Activated naive CD8-positive, alpha-beta T cell treated with anti-CD3 and anti-CD28 coated beads, Interleukin-2, amount 50 U/mL, for 16 hours (primary cell): ENCODE data around the gene TRDN.
"Not testable (repeated sequence)": the region's sequence is repeated elsewhere in the genome, so short reads cannot be mapped to it uniquely, and the experiment has no call there.

Experiments used
- DNase-seq: peaks from one replicate; pipeline ENCODE4 v3.0.0-alpha.2; 2020; ENCODE audit warnings: low read depth, low spot score

TRDN gene

DNA sequence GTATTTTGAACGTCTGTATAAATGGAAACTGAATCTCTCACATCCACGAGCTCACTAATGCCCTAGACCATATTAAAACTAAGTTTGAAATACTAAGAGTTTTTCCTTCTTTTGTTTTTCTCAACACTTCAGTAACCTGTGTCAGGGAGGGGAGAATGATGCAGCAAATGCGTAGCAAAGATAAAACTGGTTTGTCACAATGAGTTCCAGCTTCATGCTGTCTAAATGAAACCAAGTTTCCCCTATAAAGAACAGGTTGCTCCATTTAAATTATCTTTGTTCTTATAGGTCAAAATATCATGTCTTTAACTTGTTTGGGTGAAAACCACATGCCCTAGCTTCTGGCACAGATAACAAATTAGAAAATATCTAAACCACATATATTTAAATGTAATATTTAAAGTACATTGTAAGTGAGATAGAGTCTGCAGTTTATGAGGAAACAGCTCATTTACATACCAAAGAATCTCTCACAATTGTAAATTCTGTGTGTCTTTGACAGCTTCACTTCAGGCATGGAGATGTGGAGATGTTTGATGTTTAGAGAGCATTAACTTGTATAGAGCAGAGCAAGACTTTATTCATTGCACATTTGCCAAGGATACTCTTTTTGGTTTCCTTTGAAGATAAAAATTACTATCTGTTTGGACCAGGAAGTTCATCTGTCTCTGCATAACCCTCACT is 7.3 kb downstream of the TRDN start:
- no peak for DNase-seq

DNA sequence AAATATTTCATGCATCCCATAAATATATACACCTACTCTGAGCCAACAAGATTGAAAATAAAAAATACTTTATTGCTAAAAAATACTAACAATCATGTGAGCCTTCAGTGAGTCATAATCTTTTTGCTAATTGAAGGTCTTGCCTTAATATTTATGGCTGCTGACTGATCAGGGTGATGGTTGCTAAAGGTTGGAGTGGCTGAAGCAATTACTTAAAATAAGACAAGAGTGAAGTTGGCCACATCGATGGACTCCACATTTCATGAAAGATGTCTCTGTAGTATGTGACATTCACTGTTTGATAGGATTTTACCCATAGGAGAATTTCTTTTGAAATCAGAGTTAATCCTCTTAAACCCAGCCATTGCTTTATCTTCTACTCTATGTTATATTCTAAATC is 11.1 kb downstream of the TRDN start:
- DNase-seq = no peak

DNA sequence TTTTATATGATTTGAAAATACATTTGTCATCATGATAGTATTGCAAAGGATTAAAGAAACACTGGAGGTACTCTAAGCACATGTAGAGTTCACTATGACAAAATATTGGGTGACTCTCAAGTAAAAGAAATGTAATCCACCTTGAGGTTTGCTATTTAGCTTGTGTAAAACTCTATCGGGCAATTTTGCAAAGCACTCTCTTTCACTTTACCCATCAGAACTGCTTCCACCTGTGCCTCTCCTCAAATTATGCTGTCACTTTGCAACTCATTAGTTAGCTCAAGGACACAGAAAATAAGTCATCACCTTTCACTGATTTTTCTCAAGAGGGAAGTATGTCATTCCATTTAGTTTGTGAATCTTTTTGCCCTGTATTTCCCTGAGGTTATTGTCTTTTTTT is 14.0 kb downstream of the TRDN start:
- no peak for DNase-seq

DNA sequence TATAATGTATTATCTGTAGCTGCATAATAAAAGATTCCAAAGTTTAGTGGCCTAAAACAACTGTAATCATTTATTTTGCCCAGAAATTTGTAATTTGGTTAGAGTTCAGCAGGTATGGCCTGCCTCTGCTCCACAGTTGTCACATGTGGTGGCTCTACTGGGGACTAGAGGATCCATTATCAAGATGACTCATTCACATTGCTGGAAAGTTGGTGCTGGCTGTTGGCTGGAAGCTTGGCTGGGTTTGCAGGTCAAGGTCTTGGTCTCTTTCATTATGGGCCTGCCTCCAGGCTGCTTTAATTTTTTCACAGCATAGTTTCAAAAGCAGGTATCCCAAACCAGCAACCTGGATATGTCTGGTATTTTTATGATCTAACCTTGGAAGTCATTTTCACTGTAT is 17.6 kb downstream of the TRDN start:
- no peak for DNase-seq

DNA sequence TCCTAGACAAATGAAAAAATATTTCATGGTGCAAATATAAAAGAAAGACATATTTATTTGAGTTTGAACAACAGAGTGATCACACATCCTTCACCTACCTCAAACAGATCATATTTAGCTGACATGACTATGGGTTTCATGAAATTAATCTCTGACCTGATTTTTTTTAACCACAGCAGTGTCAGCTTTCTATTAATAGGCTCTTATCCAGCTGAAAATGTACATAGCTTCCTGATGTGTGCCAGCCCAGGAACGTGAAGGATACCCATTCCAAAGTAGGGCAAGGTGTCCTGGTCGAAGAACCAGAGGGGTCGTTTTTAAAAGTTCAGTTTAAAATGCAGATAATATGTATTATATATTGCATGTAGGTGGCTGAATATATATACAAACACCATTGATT is 19.8 kb downstream of the TRDN start:
- no peak for DNase-seq

DNA sequence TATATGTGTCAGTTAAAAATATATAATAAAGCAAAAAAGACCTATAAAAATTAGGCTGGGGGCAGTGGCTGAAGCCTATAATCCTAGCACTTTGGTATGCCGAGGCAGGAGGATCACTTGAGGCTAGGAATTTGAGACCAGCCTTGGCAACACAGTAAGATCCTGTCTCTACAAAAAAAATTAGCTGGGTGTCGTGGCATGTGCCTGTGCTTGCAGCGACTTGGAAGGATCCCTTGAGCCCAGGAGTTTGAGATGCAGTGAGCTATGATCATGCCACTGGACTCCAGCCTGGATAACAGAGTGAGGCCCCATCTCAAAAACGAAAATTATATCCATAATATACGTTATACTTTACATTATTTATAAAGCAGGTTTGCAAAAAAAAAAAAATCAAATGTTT is 20.7 kb downstream of the TRDN start:
- no peak for DNase-seq

DNA sequence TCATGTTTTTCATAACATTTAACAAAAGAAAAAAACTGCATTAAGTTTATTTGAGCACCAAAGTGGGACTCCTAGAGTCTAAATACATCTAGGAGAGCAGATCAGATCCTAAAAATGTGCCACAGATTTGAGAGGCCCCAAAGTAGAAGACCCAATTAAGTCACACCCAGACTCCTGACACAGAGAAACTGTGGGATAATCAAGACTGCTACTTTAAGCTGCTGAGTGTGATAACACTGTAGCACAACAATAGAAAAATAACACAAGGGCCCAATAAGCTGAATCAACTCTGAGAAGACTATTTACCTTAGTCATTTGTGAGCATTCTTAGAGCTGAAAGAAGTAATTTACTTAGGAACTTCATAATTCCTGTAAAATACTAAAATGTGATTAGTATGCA is 26.0 kb downstream of the TRDN start:
- no peak for DNase-seq

DNA sequence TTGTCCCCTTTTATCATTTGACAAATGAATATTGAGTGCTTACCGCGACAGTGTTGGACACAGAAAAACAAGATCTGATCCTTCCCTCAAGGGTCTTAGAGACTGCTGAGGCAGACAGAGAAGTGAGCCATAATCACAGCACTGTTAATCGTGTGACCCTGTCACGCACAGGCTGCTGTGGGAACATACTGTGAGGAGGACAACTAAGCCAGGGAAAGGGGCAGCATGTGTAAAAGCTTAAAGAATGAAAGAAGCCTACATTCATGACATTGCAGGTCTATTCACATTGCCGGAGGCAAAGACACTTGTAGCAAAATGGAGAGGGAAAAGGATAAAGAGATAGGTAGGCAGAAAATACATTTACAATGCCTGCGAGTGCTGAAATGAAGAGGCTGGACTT is 32.7 kb downstream of the TRDN start:
- no peak for DNase-seq

DNA sequence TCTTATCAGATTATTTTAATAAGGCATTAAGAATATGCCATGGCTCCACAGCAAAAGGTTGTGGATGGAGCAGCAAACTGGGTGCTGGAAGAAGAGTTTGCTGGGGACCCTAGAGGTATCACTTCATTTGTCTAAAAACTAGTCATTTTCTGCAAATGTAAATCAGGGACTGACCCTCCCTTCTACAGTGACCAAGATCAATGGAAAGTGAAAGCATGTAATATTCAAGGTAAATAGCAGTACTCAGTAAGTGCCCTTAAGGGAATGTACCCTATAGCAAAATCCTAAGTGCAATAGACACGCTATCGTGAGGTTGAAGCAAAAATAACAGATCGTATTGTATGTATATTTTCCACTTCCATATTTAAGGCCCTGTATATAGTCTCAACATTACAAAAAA is 38.7 kb downstream of the TRDN start:
- no peak for DNase-seq

DNA sequence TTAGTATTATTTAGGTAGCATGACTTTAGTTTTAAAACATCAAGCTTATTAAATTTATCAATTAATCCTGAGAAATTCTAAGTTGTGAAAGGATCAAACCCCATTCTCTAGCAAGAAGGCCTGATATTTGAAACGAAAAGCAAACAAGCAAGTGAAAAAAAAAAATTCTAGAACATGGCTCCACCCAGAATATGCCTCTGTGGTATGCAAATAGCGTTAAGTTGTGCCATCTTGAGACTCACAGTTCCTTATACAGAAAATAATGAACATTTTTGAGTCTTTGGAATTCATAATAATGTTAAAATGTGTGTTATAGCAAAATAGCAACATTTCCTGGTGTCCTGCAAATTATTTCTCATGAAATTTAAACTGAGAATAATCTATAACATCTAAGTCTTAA is 42.0 kb downstream of the TRDN start:
- no peak for DNase-seq

DNA sequence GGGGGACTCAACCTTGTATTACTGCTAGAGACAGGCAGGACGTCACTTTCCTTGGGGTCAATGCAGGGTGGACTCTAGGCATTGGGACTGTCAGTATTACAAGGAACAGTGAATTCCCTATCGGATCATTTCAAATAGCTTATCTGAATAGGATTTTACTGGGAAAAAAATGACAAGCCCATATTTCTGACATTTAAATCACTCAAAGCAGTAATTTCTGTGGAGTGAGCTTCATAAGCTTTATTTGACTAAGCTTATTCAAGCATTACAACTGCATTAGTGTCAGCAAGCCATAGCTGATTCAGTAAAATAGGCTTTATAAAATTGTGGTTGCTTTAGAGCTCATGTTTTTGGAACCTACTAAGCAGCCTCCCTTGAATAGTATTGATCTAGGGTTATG is 44.3 kb downstream of the TRDN start:
- no peak for DNase-seq

DNA sequence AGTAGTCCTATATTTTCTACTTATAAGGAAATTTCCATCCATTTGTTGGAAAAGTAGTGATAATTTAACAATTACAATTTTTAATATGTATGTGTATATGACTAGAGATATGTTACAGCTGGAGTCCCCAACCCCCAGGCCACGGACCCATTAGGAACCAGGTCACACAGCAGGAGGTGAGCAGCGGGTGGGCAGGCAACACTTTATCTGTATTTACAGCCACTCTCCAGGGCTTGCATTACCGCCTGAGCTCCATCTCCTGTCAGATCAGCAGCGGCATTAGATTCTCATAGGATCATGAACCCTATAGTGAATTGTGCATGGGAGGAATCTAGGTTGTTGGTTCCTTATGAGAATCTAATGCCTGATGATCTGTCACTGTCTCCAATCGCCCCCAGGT is 46.8 kb downstream of the TRDN start:
- DNase-seq = no peak

DNA sequence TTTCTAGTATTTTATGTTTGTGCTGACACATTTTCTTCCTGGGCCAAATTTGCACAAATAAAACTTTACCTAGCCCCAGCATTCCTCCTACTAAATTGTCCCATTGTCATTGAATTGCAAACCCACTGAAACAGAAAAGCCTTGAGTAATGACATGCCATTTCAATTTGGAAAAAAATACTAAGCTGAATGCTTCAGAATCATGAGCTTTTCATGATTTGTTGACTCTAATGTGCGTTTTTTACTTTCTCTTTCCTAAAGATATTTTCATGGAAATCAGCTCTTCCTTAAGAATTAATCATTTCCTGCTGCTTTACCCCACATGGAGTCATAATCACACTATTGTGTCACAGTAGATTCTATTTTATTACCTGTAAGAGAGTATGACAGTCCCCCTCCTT is 47.4 kb downstream of the TRDN start:
- DNase-seq = no peak

DNA sequence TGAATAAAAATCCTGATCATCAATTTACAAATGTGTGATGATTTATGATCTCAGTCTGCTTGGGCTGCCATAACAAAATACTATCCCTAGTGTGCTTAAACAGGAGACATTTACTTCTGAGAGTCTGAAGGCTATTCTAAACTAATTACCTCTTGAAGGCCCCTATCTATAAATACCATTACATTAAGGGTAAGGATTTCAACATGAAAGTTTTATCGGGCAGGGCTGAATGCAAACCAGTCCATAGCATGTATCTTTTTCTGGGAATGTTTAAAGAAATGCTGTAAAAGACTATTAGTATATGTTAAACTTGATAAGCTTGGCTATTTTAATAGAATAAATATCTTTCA is 48.2 kb downstream of the TRDN start:
- DNase-seq = no peak

DNA sequence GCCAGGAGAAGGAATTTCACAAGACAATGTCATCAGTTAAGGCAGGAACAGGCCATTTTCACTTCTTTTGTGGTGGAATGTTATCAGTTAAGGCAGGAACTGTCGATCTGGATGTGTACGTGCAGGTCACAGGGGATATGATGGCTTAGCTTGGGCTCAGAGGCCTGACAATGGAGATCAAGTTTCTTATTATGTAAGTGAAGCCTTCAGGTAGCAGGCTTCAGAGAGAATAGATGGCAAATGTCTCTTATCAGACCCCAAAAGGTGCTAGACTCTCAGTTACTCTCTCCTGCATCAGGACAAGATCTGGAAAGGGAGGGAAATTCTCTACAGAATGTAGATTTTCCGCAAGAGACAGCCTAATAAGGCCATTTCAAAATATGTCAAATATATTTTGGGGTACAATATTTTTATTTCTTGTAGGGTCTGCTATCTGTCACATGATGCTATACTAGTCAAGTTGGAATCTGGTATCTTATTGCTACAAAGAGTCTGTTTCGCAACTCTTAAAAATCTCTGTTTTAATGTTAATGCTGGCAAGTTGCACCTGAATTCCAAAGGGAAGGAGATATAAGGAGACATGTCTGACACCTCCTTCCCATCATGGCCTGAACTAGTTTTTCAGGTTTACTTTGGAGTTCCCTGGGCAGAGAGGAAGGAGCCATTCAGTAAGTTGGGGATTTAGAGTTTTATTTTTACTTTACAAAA is 48.8 kb downstream of the TRDN start:
- no peak for DNase-seq

DNA sequence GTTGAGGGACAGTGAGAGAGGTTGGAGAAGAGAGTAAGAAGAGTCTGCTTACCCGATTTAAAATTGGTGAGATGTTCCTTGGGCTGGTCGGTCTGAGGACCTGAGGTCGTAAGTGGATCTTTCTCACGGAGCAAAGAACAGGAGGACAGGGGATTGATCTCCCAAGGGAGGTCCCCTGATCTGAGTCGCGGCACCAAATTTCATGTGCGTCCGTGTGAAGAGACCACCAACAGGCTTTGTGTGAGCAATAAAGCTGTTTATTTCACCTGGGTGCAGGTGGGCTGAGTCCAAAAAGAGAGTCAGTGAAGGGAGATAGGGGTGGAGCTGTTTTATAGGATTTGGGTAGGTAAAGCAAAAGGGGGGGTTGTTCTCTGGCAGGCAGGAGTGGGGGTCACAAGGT is 49.3 kb downstream of the TRDN start:
- not testable (repeated sequence) for DNase-seq

DNA sequence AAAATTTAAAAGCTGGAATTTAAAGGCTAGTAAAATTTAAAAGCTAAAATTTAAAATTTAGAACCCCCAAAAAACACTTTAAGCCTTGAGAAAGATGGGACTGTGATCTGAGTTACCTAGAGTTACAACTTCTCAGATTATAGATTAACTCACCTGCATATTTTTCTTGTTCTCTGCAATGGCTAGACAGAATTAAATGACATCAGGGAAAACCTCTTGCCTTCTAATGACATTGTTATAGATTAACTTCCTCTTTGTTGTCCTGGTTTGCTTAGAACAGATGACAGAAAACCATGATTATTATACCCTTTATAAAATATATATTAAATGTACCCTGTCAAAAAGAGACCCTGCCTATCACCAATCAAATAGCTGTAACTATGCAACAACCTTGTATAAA is 56.4 kb downstream of the TRDN start:
- no peak for DNase-seq

DNA sequence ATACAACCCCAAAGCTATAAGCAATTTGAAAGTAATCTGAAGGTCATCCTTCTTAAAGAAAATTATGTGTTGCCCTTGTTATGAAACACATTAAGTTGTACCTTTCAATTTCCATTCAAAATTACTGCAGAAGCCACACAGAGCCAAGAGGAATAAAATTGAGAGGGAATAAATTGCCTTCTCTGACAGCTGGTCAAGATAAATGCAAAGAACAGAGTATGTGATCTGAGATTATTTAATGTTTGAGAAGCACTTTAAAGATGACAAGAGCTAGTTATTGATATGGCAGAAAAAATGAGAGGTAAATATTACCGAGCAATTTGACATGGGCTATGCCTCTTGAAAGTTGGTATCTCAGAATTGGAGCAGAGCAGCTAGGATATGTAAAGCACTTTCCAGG is 61.6 kb downstream of the TRDN start:
- DNase-seq = no peak

DNA sequence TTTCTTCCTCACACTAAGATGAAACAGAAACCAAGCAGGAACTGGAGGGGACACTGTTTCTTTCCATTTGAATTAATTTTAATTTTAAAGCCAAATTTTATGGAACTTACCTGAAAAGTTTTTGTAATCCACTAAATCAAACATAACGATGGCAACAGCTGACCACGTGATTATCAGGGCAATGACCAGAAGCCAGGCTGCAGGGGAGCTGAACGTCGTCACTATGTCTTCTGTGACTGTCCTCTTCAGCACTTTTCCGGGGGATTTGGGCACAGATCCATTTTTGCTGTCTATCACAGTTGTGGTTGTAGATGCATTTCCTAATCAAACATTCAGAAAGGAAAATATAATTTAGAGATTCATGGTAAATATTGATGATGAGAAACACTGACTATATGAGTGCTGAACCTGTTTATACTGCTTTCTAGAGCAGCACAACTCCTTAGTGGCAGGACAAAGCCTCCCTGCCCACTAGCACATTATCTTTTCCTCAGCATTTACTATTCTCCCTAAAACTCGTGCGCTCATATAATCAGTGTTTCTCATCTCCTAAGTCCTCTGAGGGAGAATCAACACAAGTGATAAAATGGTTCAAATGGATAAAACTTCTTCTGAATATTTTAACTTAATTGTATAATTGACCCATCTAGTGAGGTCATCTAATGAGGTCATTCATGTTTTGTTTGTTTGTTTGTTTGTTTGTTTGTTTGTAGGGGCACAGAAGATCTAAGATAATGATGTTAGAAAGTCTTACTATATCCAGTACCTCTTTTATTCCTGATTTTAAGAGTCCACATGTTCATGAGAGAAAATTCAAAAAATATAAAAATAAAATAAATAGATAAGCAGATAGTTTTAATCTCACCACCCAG is 65.7 kb downstream of the TRDN start:
- no peak for DNase-seq

DNA sequence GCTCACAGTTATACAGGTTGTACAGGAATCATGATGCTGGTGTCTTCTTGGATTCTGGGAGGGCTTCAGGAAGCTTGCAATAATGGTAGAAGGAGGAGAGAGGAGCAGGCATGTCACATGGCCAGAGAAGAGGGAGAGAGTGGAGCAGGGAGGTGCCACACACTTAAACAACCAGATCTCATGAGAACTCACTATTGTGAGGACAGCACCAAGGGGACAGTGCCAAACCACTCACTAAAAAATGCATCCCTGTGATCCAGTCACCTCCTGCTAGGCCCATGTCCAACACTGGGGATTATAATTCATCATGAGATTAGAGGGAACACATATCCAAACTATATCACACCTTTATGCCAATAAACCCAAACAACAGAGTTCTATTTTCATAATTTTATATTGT is 67.2 kb downstream of the TRDN start:
- no peak for DNase-seq

DNA sequence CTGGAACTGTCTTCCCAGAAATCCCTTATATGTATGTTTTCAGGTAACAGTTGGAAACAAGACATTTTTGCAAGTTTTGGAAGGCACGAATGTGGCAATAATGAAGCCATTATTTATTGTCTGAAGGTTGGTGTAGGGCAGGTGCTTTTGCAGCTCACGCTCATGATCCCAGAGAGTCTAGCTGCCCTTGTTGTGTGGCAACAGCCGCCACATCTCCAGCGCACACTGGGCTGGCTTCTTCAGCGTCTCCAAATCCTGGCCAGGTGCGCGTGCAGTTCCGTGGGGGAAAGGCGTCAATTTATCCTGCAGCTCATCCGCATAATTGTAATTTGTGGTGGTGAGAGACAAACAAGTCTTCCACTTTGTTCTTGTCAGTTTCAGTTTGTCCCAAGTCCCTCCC is 71.2 kb downstream of the TRDN start:
- no peak for DNase-seq

DNA sequence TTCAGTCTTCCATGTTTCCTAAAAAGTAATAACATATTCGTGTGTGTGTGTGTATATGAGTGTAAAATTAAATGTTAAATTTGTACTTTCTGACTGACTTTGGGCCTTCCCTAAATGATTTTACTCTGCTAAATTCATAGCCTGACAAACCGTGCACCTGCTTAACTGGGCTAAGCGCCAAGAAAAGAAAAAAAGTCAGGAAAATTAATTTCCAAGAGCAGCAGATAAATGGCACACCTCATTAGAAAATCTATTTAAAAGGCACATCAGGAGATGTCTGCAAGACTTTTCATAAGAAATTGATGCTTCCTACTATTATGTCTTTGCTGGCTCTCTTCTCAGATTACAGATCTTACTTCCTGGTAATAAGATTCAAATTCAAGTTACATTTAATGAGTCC is 72.4 kb downstream of the TRDN start:
- no peak for DNase-seq

DNA sequence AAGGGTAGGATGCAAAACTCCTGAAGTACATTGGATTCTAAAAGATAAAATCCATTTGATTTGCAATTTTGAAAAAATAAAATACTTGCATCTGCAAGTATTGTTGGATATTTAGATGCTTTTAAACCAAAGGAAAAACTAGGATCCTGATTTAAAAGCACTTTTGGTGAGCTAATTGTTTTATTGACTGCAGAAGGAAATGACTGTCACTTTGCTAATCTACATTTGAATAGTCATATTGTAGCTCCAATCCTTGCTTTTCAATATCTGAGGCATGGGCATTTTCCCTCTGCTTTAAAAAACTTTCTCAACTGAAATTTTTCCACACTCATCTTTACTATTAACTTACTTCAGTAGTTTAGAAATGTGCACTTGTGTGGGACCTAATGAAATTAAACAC is 74.1 kb downstream of the TRDN start:
- DNase-seq = no peak
